Fibroblast of the aortic adventitia (primary cell): ENCODE measurements around the gene OR10G3. TPM values are rescaled to one million over a fixed set of nuclear protein-coding genes. Genes with fewer than 3 reads are reported as not detected.

ENCODE experiments used
- DNase-seq: peaks from one replicate; pipeline ENCODE4 v3.0.0-alpha.2; 2010; ENCODE audit warnings: low read depth
- H3K4me3 ChIP-seq: 2 replicates; pipeline ENCODE4 v1.5.1; 2011; ENCODE audit warnings: low read depth, mild to moderate bottlenecking, control low read depth, low read length, moderate library complexity
- CTCF ChIP-seq: IDR thresholded peaks from 2 replicates; pipeline ENCODE4 v1.5.1; 2011; ENCODE audit warnings: mild to moderate bottlenecking, low read length, control low read depth, inconsistent platforms; ENCODE audit not compliant: insufficient read depth
- total RNA-seq: library from RNA; depleted of rRNA; stranded (reverse); fragments of >200 nt; gene quantifications from 2 replicates; pipeline ENCODE4 v1.2.3, GENCODE V29; 2012; ENCODE audit warnings: low replicate concordance

Gene OR10G3
- total RNA-seq, 1 donor, result not detected

GRCh38 chr14:21520767-21521166, 59.1 kb downstream of the OR10G3 start:
- no peak for DNase-seq
- no peak overlapping the region for H3K4me3 ChIP-seq
- TF ChIP-seq CTCF, result no peak

- TF ChIP-seq CTCF, result no peak
- no peak overlapping the region for H3K4me3 ChIP-seq
- no peak for DNase-seq
These were observed 61.2 kb downstream of the OR10G3 start for GRCh38 chr14:21518725-21519124.

Other genes starting within 250 kb of the OR10G3 start
- gene SUPT16H, start 196.1 kb downstream of the OR10G3 start, total RNA-seq, result 81.3 and 107 TPM in 2 replicates
- gene CHD8, start 124.0 kb downstream of the OR10G3 start, total RNA-seq, result 59.8 and 72.7 TPM in 2 replicates
- gene RAB2B, start 103.1 kb downstream of the OR10G3 start, total RNA-seq, result 7.8 and 28.1 TPM in 2 replicates
- gene TOX4, start 102.9 kb downstream of the OR10G3 start, total RNA-seq, result 21.1 and 37.2 TPM in 2 replicates
- gene METTL3, start 68.7 kb downstream of the OR10G3 start, total RNA-seq, result 27.7 and 36.2 TPM in 2 replicates
- 5.3 and 9.0 TPM in 2 replicates for gene SALL2, start 53.7 kb downstream of the OR10G3 start, total RNA-seq
- gene OR10G2, start 54.9 kb upstream of the OR10G3 start, total RNA-seq, result not detected in 2 replicates
- gene OR4E2, start 73.8 kb upstream of the OR10G3 start, total RNA-seq, result 0.33 TPM in 1 of 2 replicates, not detected in the other
- not detected in 2 replicates for gene OR4E1, start 93.7 kb upstream of the OR10G3 start, total RNA-seq